ENCODE data around the gene RFPL1. TPM values are rescaled to one million over a fixed set of nuclear protein-coding genes. Genes with fewer than 3 reads are reported as not detected.

RFPL1 gene
- total RNA-seq, 1 donor from 2014 or later: not detected

GRCh38 chr22:29464581-29464980 is 26.2 kb downstream of the RFPL1 start:
- ATAC-seq (ENCODE audit: low read depth) (no peak), DNase-seq (no peak)
- Mint-ChIP-seq H3K9me3 (no peaks in the 10 kb centered on the region), H3K4me1 (no peaks in the 10 kb centered on the region), H3K27ac (no peak overlapping the region), H3K36me3 (ENCODE audit: low read depth) (no peaks in the 10 kb centered on the region), H3K27me3 (peaks cover 5% of the 10 kb centered on the region), H3K4me3 (no peak overlapping the region)
- no peak for TF ChIP-seq CTCF (IDR thresholded peaks at IDR 0.05)
- ChIA-PET CTCF (no interaction called here), POLR2A (interaction anchor here (0.6 kb wide), 1 partner anchor 16 kb away, joined by 3 read pairs; no protein-coding TSS in a partner anchor)
- intact Hi-C loops (cut with micrococcal nuclease): no loop called here

DNA sequence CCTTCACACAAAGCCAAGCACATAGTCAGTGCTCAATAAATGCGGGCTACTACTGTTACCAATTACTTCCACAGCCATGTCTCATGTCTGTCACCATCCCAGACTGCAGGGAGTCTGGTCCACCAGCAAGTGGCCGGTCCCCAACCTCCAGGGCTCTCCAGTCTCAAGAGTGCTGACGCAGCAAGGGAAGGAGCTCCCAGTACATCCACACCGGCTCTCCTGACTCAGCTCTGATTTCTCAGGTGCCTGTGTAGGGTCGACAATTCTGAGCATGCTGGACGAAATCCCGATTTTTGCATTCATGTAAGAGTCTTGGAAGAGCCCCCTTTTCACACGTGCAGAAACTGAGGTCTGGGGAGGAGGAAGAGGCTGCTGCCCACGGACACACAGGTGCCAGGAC is 31.4 kb downstream of the RFPL1 start:
- no peak for ATAC-seq (ENCODE audit: low read depth)
- Mint-ChIP-seq H3K27me3 (peaks cover 20% of the 10 kb centered on the region), H3K4me3 (no peak overlapping the region), H3K36me3 (ENCODE audit: low read depth) (no peaks in the 10 kb centered on the region), H3K27ac (no peak overlapping the region), H3K4me1 (peaks cover 11% of the 10 kb centered on the region), H3K9me3 (no peaks in the 10 kb centered on the region)
- intact Hi-C loops (cut with micrococcal nuclease): loop anchor here (1.0 to 10.0 kb wide), 2 partner anchors 55 to 75 kb away; no protein-coding TSS in a partner anchor
- TF ChIP-seq CTCF (IDR thresholded peaks at IDR 0.05): no peak
- ChIA-PET POLR2A (interaction anchor here (0.6 kb wide), 1 partner anchor 1471 kb away, joined by 3 read pairs; no protein-coding TSS in a partner anchor), CTCF (no interaction called here)
- DNase-seq: no peak

- intact Hi-C loops (cut with micrococcal nuclease): loop anchor here (1.0 to 10.0 kb wide), 2 partner anchors 54 to 76 kb away; no protein-coding TSS in a partner anchor
- DNase-seq (peak; percentile 54), ATAC-seq (ENCODE audit: low read depth) (peak; percentile 69)
- peak overlapping the region; percentile 56 for H3K4me3 Mint-ChIP-seq
- ChIA-PET POLR2A (interaction anchor here (1.2 kb wide), 1 partner anchor 12 kb away, joined by 3 read pairs; no protein-coding TSS in a partner anchor), CTCF (interaction anchor here (0.7 to 1.4 kb wide), 2 partner anchors 17 to 54 kb away, joined by 3 read pairs; no protein-coding TSS in a partner anchor)
- no peaks in the 10 kb centered on the region for H3K9me3 Mint-ChIP-seq
- no peaks in the 10 kb centered on the region for H3K36me3 Mint-ChIP-seq (ENCODE audit: low read depth)
- peaks cover 14% of the 10 kb centered on the region for H3K4me1 Mint-ChIP-seq
- H3K27ac Mint-ChIP-seq: no peak overlapping the region
- peak; percentile 36 for TF ChIP-seq CTCF (IDR thresholded peaks at IDR 0.05)
- H3K27me3 Mint-ChIP-seq: peaks cover 20% of the 10 kb centered on the region
Measured at GRCh38 chr22:29470159-29470855, 31.9 kb downstream of the RFPL1 start.

DNA sequence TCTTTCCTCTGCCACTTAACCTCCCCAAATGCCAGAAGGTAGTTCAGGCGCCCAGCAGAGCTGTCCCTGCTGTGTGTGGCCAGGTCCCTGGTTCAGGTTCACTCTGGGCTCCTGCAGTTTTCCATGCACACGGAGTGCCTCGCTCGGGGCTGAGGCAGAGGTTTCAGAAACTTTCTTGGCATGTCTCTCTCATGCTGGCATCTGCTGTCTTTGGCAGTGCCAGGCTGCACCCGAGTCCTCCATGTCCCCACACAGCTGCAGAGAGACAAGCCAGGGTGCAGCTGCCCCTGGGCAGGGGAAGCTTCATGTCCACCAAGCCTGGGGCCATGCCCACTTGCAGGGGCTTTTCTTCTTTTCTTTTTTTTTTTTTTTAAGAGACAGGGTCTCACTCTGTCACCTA is 34.6 kb downstream of the RFPL1 start:
- intact Hi-C loops (cut with micrococcal nuclease): loop anchor here (10.0 kb wide), 1 partner anchor 78 kb away; no protein-coding TSS in a partner anchor
- CTCF ChIA-PET: interaction anchor here (0.6 kb wide), 1 partner anchor 117 kb away, joined by 3 read pairs; no protein-coding TSS in a partner anchor

More for the DNA sequence above, 34.6 kb downstream of the RFPL1 start:
- Mint-ChIP-seq H3K9me3 (no peaks in the 10 kb centered on the region), H3K4me3 (no peak overlapping the region), H3K27me3 (peaks cover 25% of the 10 kb centered on the region), H3K4me1 (peaks cover 29% of the 10 kb centered on the region), H3K27ac (no peak overlapping the region), H3K36me3 (ENCODE audit: low read depth) (no peaks in the 10 kb centered on the region)
- ATAC-seq (ENCODE audit: low read depth): no peak
- POLR2A ChIA-PET: interaction anchor here (1.4 kb wide), 1 partner anchor 12 kb away, joined by 5 read pairs; no protein-coding TSS in a partner anchor
- DNase-seq: no peak
- TF ChIP-seq CTCF (IDR thresholded peaks at IDR 0.05): no peak
